ENCODE data around the gene VOPP1. TPM values are rescaled to one million over a fixed set of nuclear protein-coding genes. Genes with fewer than 3 reads are reported as not detected.

VOPP1 gene
- total RNA-seq, result 35.9 and 45.2 TPM in 2 replicates

GRCh38 chr7:55572378-55573233 is at the start of gene VOPP1:
TSS of gene VOPP1 (minus strand) at chr7:55572502. CDS start at chr7:55572324, 178 bp downstream.

Other genes starting within 250 kb of the VOPP1 start
- gene LANCL2, start 207.2 kb downstream of the VOPP1 start, total RNA-seq, result 6.3 and 13.1 TPM in 2 replicates

Data from cardiac atrium fibroblast (primary cell).